GM12891 (cell line): ENCODE results near the gene DUSP11.
A peak's percentile ranks its signal among the peaks of the same experiment; 100 is the strongest.
"Not testable (repeated sequence)": the region's sequence is repeated elsewhere in the genome, so short reads cannot be mapped to it uniquely, and the experiment has no call there.

Experiments
- DNase-seq: peaks from one replicate; pipeline ENCODE4 v3.0.0; 2011; ENCODE audit warnings: low spot score; ENCODE audit not compliant: insufficient read length
- FAIRE-seq: peaks from 2 replicates; lab custom pipeline; 2011; peaks lifted over from hg19 to GRCh38; lab: Jason Lieb, UNC
- PAX5 ChIP-seq: IDR thresholded peaks from 2 replicates; pipeline ENCODE4 v1.6.1; 2011; ENCODE audit warnings: low read length, moderate library complexity, mild to moderate bottlenecking; ENCODE audit not compliant: insufficient read depth, severe bottlenecking
- POLR2A ChIP-seq: IDR thresholded peaks from 2 replicates; pipeline ENCODE4 v1.6.1; 2011; ENCODE audit warnings: low read depth, low read length, control low read depth
- POLR2AphosphoS5 ChIP-seq: IDR thresholded peaks from 2 replicates; pipeline ENCODE4 v1.6.1; 2011; ENCODE audit warnings: low read depth, low read length, control low read depth
- POU2F2 ChIP-seq: IDR thresholded peaks from 2 replicates; pipeline ENCODE4 v1.6.1; 2011; ENCODE audit warnings: low read depth, mild to moderate bottlenecking, control low read depth, low read length, moderate library complexity
- SPI1 ChIP-seq: IDR thresholded peaks from 2 replicates; pipeline ENCODE4 v1.6.1; 2011; ENCODE audit warnings: low read depth, low read length, control low read depth
- TAF1 ChIP-seq: IDR thresholded peaks from 2 replicates; pipeline ENCODE4 v1.6.1; 2011; ENCODE audit warnings: low read depth, low read length, control low read depth

The DUSP11 gene

DNA sequence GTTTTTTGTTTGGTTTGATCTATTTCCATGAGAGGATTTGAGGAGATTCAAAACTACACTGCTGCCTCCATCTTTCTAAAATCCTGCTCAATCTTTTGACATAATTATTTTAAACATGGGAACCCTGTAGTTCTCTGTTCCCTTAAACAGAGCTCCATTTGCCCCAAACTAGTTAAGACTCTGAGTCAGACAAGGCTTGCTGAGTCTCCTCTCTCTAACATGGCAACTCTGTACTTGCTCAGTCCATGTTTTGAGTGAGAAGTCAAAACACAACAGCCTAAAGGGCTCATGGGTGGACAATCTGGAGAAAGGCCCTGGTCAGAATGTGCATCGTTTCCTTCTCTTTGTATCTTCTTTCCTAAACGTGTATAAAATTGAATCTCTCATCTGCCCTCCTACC, 41.8 kb upstream of the DUSP11 start:
- TF ChIP-seq TAF1 (no peak), POLR2AphosphoS5 (no peak), POLR2A (no peak), POU2F2 (no peak), SPI1 (no peak), PAX5 (no peak)
- DNase-seq, result no peak
- FAIRE-seq, result no peak

DNA sequence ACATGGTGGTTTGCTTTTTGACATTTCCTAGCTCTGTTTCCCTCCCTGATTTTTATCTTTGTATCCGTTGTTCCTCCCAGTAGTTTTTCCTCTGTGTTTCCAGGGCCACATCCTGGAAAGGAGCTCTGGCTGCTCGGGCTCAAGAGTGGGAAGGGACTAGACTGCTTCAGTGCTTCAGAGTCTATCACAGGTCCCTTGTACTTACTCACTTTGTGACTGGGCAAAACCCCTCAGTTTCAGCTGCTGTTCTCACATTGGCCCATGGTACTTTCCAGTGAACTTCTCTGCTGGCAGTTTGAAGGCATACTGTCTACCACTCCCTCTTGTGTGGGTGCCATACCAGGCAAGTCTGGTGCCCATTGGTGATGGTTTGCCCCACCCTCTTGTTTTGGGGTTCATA, 41.3 kb upstream of the DUSP11 start:
- peak; percentile 72 for FAIRE-seq
- TF ChIP-seq POU2F2 (peak; percentile 43; the same call in 1 of the 2 replicates), TAF1 (no peak), SPI1 (no peak), POLR2A (no peak), PAX5 (no peak), POLR2AphosphoS5 (no peak)

DNA sequence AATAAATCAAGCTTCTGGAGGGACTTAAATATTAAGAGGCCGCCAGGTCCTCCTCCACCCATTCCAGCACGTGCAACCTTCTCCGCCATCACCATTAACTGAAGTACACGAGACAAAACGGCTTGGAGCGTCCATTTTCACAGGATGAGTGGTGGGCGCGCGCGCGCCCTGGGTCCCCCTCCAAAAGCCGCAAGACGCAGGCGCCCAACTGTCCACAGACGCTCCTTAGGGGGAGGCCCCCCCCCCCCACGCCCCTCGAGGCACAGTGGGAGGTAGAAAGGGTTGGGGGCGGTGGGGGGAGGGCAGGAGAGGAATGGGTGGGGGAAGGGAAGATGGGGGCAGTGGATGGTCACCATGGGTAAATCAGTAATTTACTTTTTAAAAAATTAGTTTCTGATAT, 38.4 kb upstream of the DUSP11 start:
- FAIRE-seq (no peak), DNase-seq (no peak)

More for the DNA sequence above, 41.3 kb upstream of the DUSP11 start:
- no peak for DNase-seq

DNA sequence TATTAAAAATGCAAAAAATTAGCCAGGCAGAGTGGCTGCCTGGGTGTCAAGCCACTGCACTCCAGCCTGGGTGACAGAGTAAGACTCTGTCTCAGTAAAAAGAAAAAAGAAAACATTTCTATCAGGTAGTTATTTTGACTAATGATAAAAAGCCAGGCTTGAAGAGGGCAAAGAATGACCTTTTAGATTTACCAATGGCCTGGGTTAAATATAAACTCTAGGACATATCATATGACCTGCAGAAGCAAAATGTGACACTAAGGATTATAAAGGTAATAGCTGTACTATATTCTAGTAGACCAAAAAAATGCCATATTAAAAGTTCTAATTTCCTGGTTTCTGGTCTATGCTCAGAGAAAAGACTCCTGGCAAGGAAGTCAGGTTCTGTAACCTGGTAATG, 32.7 kb upstream of the DUSP11 start:
- no peak for FAIRE-seq
- no peak for DNase-seq
- TF ChIP-seq PAX5 (no peak), SPI1 (no peak), TAF1 (no peak)

More for the DNA sequence above, 38.4 kb upstream of the DUSP11 start:
- TF ChIP-seq POU2F2 (no peak), POLR2A (no peak), POLR2AphosphoS5 (no peak), SPI1 (no peak), TAF1 (no peak), PAX5 (no peak)

DNA sequence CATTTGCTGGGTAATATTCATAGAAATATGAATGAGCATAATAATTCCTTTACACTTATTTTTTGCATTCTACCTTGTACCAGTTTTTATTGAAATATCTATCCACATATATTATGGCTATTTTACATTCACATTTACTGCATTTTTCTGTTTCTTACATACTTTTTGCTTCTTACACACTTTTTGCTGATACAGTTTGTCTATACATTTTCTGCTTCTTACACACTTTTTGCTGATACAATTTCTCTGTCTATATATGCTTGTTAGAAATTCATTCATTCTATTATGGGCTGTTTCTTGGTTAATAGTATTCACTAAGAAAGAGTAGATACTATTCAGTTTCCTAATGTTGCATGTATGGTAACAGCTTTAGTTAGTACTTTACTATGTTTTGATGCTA, 32.0 kb upstream of the DUSP11 start:
- no peak for FAIRE-seq
- DNase-seq, result no peak
- TF ChIP-seq SPI1, result no peak
- TF ChIP-seq POLR2AphosphoS5, result no peak
- TF ChIP-seq TAF1, result no peak
- TF ChIP-seq POU2F2, result no peak
- TF ChIP-seq PAX5, result no peak
- no peak for TF ChIP-seq POLR2A

DNA sequence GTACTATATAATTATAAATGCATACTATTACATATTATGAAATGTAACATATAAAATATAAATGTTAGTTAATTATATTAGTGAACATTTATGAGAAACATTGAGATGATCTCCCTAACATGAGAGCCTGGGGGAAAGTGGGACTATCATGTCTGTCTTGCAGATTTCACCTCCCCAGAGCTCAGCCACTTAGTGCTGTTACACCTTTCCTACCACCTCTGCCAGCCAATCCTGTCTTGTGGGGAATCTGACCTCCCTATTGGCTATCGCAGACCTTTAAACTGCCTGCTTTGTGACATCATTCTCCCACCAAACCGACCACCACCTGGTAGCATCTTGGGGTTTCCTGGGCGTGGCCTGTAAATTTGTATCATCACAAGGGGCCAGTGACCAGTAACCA, 4.0 kb upstream of the DUSP11 start, which contains the start of gene C2orf78:
C2orf78 (plus strand) TSS at position 301 of the 400 bp plus-strand sequence. CDS start 127 bp downstream, outside the sequence.
- DNase-seq, FAIRE-seq: not testable (repeated sequence)

DNA sequence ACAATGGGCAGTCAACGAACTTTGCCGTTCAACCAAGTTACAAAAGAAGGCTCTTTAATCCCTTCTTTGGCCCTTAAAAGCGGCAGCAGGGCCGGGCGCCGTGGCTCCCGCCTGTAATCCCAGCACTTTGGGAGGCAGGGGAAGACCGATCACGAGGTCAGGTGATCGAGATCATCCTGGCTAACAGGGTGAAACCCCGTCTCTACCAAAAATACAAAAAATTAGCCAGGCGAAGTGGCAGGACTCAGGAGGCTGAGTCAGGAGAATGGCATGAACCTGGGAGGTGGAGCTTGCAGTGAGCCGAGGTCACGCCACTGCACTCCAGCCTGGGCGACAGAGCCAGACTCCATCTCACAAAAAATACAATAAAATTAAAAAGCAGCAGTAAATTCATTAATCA, 3.5 kb upstream of the DUSP11 start:
- DNase-seq, FAIRE-seq: not testable (repeated sequence)

DNA sequence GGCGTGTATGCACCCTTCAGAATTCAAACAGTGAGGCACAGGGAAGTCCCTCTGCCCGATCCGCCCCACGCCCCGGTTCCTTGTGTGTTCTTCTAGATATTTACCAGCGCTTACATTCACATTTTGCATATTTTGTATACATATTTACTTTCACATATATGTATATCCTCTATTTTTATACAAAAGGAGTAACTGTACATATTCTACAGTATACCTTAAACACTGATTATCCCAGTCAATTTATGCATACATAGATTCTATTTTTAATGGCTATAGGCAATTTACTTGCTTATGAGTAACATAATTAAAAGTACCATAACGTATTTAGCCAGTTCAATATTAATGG, 307 bp upstream of the DUSP11 start:
- TF ChIP-seq PAX5, result no peak
- TF ChIP-seq POLR2AphosphoS5, result no peak
- no peak for TF ChIP-seq SPI1
- no peak for TF ChIP-seq POLR2A
- TF ChIP-seq POU2F2, result no peak
- TF ChIP-seq TAF1, result no peak; the same call in 1 of the 2 replicates
- FAIRE-seq (no peak), DNase-seq (no peak)

DNA sequence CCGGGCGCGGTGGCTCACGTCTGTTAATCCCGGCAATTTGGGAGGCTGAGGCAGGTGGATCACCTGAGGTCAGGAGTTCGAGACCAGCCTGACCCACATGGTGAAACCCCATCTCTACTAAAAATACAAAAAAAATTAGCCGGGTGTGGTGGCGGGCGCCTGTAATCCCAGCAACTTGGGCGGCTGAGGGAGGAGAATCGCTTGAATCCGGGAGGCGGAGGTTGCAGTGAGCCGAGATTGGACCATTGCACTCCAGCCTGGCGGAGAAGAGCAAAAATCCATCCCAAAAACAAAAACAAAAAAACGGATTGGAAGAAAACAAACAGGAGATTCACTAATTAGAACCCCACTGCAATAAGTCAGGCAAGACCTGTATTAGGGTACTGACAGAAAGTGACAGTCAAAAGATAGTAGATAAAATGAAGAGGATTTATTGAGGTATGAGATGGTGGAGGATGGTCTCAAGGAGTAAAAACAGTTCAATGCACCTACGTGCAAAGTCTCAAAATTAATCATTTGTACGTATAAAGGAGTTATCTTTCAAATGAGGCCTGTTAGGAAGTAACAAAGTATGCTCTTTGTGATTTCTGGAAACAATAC, 936 bp downstream of the DUSP11 start:
- FAIRE-seq, DNase-seq: not testable (repeated sequence)

DNA sequence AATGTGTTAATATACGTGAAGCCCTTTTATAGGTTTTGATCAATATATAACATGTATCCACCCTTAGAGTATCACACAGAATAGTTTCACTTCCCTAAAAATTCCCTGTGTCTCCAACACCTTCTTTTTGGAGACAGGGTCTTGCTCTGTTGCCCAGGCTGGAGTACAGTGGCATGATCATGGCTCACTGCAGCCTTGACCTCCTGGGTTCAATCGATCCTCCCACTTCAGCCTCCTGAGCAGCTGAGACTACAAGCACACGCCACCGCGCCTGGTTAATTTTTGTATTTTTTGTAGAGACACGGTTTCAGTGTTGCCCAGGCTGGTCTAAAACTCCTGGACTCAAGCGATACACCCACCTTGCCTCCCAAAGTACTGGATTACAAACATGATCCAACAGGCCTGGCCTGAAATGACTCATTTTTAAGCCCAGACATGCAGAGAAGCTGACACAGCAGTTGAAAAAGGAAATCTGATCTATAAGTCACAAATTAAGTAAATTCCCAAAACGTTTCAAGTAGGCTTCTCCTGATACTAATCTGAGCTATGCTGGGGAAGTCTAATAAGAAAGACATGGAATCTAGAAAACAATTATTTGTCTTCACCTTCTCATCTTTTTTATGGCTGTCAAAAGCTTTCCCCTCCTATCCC, 2.9 kb downstream of the DUSP11 start:
- DNase-seq (no peak), FAIRE-seq (peak; percentile 35)
- TF ChIP-seq SPI1 (peak; percentile 51), POLR2A (no peak)

DNA sequence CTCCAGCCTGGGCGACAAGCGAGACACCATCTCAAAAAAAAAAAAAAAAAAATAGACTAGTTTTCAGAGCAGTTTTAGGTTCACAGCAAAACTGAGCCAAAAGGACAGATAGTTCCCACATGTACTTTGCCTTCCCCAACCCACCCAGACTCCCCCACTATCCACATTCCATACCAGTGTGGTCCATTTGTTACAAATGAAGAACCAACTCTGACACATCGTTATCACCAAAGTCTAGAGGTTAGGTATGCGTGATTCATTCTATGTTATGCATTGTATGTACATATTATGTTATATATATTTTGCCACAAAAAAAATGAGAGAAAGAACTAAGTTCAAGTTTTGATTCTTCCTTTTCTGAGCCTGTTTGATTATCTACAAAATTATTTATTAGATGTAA, 3.5 kb downstream of the DUSP11 start:
- FAIRE-seq, result no peak
- no peak for DNase-seq
- TF ChIP-seq TAF1, result no peak
